Neural cell (in vitro differentiated cells): Measurements from ENCODE around the gene ZNF106. TPM values are rescaled to one million over a fixed set of nuclear protein-coding genes. Genes with fewer than 3 reads are reported as not detected.

ENCODE experiments used
- H2AFZ ChIP-seq: fragments of 200-600, 300-800 bp; sonication (generic), shearing (Covaris generic); 2 replicates; pipeline ENCODE4 v1.6.0; 2014; ENCODE audit warnings: low read depth, mild to moderate bottlenecking, antibody characterized with exemption, low read length, moderate library complexity
- H3F3A ChIP-seq: fragments of 200-600 bp; shearing (Covaris generic); 2 replicates; pipeline ENCODE4 v1.6.1; 2016; ENCODE audit warnings: mild to moderate bottlenecking, moderate library complexity, mixed read lengths, antibody characterized with exemption, low read length; ENCODE audit not compliant: insufficient read depth, poor library complexity, severe bottlenecking
- H3K27ac ChIP-seq: fragments of 200-600, 300-800 bp; sonication (generic), shearing (Covaris generic); 2 replicates; pipeline ENCODE4 v1.5.1; 2014; ENCODE audit warnings: mild to moderate bottlenecking, low read length, moderate library complexity
- H3K27me3 ChIP-seq: fragments of 300-800, 200-600 bp; sonication (generic), shearing (Covaris generic); 2 replicates; pipeline ENCODE4 v1.6.0; 2014; ENCODE audit warnings: mild to moderate bottlenecking, low read depth, low read length, moderate library complexity; ENCODE audit not compliant: insufficient read depth
- H3K36me3 ChIP-seq: fragments of 300-800, 200-600 bp; sonication (generic), shearing (Covaris generic); 2 replicates; pipeline ENCODE4 v1.5.1; 2014; ENCODE audit warnings: mild to moderate bottlenecking, antibody characterized with exemption, low read length, moderate library complexity; ENCODE audit not compliant: insufficient read depth
- H3K4me2 ChIP-seq: fragments of 300-800, 200-600 bp; sonication (generic), shearing (Covaris generic); 2 replicates; pipeline ENCODE4 v1.6.0; 2014; ENCODE audit warnings: mild to moderate bottlenecking, low read length
- H3K4me3 ChIP-seq: fragments of 300-800, 200-600 bp; sonication (generic), shearing (Covaris generic); 2 replicates; pipeline ENCODE4 v1.5.1; 2014; ENCODE audit warnings: mild to moderate bottlenecking, low read length, moderate library complexity
- H3K79me2 ChIP-seq: fragments of 200-600 bp; shearing (Covaris generic); replicated peaks from 2 replicates; pipeline ENCODE4 v1.6.0; 2014; ENCODE audit warnings: mild to moderate bottlenecking, low read length, moderate library complexity; ENCODE audit not compliant: insufficient read depth
- H3K9ac ChIP-seq: fragments of 300-800, 200-600 bp; sonication (generic), shearing (Covaris generic); 2 replicates; pipeline ENCODE4 v1.6.1; 2016; ENCODE audit warnings: mild to moderate bottlenecking, low read length, mixed read lengths
- H3K9me2 ChIP-seq: fragments of 200-600 bp; shearing (Covaris generic); 2 replicates; pipeline ENCODE4 v1.6.1; 2016; ENCODE audit warnings: mild to moderate bottlenecking, low read length, mixed read lengths; ENCODE audit not compliant: insufficient read depth
- H3K9me3 ChIP-seq: fragments of 200-600, 300-800 bp; sonication (generic), shearing (Covaris generic); 2 replicates; pipeline ENCODE4 v1.6.1; 2016; ENCODE audit warnings: mild to moderate bottlenecking, mixed run types, low read length, moderate library complexity, mixed read lengths
- H4K20me1 ChIP-seq: fragments of 200-600 bp; shearing (Covaris generic); 2 replicates; pipeline ENCODE4 v1.6.1; 2016; ENCODE audit warnings: mild to moderate bottlenecking, mixed run types; ENCODE audit not compliant: insufficient read depth
- EP300 ChIP-seq: fragments of 450-650 bp; conservative IDR thresholded peaks from 2 replicates; pipeline ENCODE4 v1.6.1; 2014; ENCODE audit warnings: antibody characterized with exemption, mild to moderate bottlenecking, moderate library complexity; ENCODE audit not compliant: poor library complexity, severe bottlenecking
- EZH2 ChIP-seq: fragments of 200-600, 300-800 bp; shearing (Covaris generic), sonication (generic); IDR thresholded peaks from 2 replicates; pipeline ENCODE4 v1.6.1; 2014; ENCODE audit warnings: antibody characterized with exemption, low read length, borderline replicate concordance, mild to moderate bottlenecking; ENCODE audit not compliant: insufficient read depth, poor library complexity, severe bottlenecking
- MXI1 ChIP-seq: fragments of 450-650 bp; conservative IDR thresholded peaks from 2 replicates; pipeline ENCODE4 v1.6.1; 2014; ENCODE audit warnings: antibody characterized with exemption, mild to moderate bottlenecking; ENCODE audit not compliant: poor library complexity, severe bottlenecking
- POLR2AphosphoS5 ChIP-seq: IDR thresholded peaks from 2 replicates; pipeline ENCODE4 v1.6.1; 2012
- RAD21 ChIP-seq: fragments of 450-650 bp; conservative IDR thresholded peaks from 2 replicates; pipeline ENCODE4 v1.6.1; 2014; ENCODE audit warnings: antibody characterized with exemption, mild to moderate bottlenecking, moderate library complexity
- SMC3 ChIP-seq: fragments of 450-650 bp; conservative IDR thresholded peaks from 2 replicates; pipeline ENCODE4 v1.6.1; 2014; ENCODE audit warnings: antibody characterized with exemption, mild to moderate bottlenecking, moderate library complexity; ENCODE audit not compliant: poor library complexity
- TAF1 ChIP-seq: IDR thresholded peaks from 2 replicates; pipeline ENCODE4 v1.6.1; 2012; ENCODE audit warnings: low read depth
- polyA plus RNA-seq: library from polyadenylated mRNA; depleted of rRNA; stranded (reverse); fragments of >200 nt; gene quantifications from 2 replicates; pipeline ENCODE4 v1.2.3, GENCODE V29; 2014
- TF ChIP-seq, protein P1 (sequence below): fragments of 450-650 bp; IDR thresholded peaks from 2 replicates; pipeline ENCODE4 v1.5.1; 2014; ENCODE audit warnings: antibody characterized with exemption, mild to moderate bottlenecking, moderate library complexity; ENCODE audit not compliant: poor library complexity, severe bottlenecking
- TF ChIP-seq, protein P2 (sequence below): IDR thresholded peaks from 2 replicates; pipeline ENCODE4 v1.6.1; 2012; ENCODE audit warnings: borderline replicate concordance

ZNF106 gene
- polyA plus RNA-seq, 1 donor from 2014 or later: 24.0 TPM

DNA sequence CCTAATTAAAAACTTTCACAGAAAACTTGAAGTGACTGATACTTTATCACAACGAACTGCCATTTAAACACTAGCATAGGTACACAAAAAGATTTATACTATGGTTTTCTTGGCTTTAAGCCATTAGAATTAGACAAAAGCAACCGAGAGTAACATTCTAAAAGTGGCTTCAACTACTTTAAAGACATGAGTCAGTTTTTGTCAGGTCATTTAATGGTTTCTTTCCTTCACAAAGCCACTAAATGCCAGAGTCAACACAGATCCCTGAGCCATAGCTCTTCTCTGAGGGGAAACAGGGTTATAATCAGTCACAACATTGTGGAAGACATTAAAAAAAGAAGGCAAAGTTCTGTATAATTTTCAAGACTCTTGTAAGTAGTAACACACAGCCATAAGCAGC is 77.0 kb downstream of the ZNF106 start:
- Histone ChIP-seq H3K4me2 (no peak overlapping the region), H3K9me3 (no peaks in the 10 kb centered on the region), H4K20me1 (no peaks in the 10 kb centered on the region), H3K79me2 (no peaks in the 10 kb centered on the region), H3F3A (no peaks in the 10 kb centered on the region), H3K36me3 (peaks cover 9% of the 10 kb centered on the region), H3K27ac (no peak overlapping the region), H3K4me3 (no peak overlapping the region), H3K27me3 (no peaks in the 10 kb centered on the region), H3K9ac (no peak overlapping the region), H3K9me2 (no peaks in the 10 kb centered on the region), H2AFZ (no peak overlapping the region)
- TF ChIP-seq, protein P1, sequence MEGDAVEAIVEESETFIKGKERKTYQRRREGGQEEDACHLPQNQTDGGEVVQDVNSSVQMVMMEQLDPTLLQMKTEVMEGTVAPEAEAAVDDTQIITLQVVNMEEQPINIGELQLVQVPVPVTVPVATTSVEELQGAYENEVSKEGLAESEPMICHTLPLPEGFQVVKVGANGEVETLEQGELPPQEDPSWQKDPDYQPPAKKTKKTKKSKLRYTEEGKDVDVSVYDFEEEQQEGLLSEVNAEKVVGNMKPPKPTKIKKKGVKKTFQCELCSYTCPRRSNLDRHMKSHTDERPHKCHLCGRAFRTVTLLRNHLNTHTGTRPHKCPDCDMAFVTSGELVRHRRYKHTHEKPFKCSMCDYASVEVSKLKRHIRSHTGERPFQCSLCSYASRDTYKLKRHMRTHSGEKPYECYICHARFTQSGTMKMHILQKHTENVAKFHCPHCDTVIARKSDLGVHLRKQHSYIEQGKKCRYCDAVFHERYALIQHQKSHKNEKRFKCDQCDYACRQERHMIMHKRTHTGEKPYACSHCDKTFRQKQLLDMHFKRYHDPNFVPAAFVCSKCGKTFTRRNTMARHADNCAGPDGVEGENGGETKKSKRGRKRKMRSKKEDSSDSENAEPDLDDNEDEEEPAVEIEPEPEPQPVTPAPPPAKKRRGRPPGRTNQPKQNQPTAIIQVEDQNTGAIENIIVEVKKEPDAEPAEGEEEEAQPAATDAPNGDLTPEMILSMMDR: no peak
- TF ChIP-seq RAD21 (no peak), EZH2 (no peak), EP300 (no peak), POLR2AphosphoS5 (no peak), TAF1 (no peak), MXI1 (no peak), SMC3 (no peak)
- TF ChIP-seq, protein P2, sequence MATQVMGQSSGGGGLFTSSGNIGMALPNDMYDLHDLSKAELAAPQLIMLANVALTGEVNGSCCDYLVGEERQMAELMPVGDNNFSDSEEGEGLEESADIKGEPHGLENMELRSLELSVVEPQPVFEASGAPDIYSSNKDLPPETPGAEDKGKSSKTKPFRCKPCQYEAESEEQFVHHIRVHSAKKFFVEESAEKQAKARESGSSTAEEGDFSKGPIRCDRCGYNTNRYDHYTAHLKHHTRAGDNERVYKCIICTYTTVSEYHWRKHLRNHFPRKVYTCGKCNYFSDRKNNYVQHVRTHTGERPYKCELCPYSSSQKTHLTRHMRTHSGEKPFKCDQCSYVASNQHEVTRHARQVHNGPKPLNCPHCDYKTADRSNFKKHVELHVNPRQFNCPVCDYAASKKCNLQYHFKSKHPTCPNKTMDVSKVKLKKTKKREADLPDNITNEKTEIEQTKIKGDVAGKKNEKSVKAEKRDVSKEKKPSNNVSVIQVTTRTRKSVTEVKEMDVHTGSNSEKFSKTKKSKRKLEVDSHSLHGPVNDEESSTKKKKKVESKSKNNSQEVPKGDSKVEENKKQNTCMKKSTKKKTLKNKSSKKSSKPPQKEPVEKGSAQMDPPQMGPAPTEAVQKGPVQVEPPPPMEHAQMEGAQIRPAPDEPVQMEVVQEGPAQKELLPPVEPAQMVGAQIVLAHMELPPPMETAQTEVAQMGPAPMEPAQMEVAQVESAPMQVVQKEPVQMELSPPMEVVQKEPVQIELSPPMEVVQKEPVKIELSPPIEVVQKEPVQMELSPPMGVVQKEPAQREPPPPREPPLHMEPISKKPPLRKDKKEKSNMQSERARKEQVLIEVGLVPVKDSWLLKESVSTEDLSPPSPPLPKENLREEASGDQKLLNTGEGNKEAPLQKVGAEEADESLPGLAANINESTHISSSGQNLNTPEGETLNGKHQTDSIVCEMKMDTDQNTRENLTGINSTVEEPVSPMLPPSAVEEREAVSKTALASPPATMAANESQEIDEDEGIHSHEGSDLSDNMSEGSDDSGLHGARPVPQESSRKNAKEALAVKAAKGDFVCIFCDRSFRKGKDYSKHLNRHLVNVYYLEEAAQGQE: no peak

DNA sequence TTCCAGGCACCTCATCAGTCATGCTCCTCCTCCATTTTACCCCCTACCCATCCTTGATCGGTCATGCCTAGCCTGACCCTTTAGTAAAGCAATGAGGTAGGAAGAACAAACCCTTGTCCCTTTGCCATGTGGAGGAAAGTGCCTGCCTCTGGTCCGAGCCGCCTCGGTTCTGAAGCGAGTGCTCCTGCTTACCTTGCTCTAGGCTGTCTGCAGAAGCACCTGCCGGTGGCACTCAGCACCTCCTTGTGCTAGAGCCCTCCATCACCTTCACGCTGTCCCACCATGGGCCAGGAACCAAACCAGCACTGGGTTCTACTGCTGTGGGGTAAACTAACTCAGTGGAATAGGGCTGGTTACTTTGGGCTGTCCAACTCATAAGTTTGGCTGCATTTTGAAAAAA is 79.1 kb downstream of the ZNF106 start:
- Histone ChIP-seq H3K4me2 (no peak overlapping the region), H3F3A (no peaks in the 10 kb centered on the region), H3K4me3 (no peak overlapping the region), H3K79me2 (no peaks in the 10 kb centered on the region), H3K9me3 (no peaks in the 10 kb centered on the region), H3K9ac (no peak overlapping the region), H3K36me3 (peaks cover 9% of the 10 kb centered on the region), H4K20me1 (no peaks in the 10 kb centered on the region), H3K27me3 (no peaks in the 10 kb centered on the region), H2AFZ (no peak overlapping the region), H3K9me2 (no peaks in the 10 kb centered on the region), H3K27ac (no peak overlapping the region)
- no peak for TF ChIP-seq EZH2
- no peak for TF ChIP-seq SMC3
- TF ChIP-seq RAD21: no peak
- no peak for TF ChIP-seq POLR2AphosphoS5
- no peak for TF ChIP-seq TAF1
- TF ChIP-seq, protein P2: no peak
- no peak for TF ChIP-seq EP300
- TF ChIP-seq, protein P1: no peak
- no peak for TF ChIP-seq MXI1
